GM18873 (cell line): ENCODE data around the gene EID2.

Experiments
- ATAC-seq: cut with Tn5 transposase; IDR thresholded peaks from one replicate; pipeline ENCODE4 v1.9.1; 2021; ENCODE audit warnings: mild to moderate bottlenecking, moderate library complexity, moderate number of reproducible peaks; ENCODE audit not compliant: unreplicated experiment, low FRiP score

EID2 gene

DNA sequence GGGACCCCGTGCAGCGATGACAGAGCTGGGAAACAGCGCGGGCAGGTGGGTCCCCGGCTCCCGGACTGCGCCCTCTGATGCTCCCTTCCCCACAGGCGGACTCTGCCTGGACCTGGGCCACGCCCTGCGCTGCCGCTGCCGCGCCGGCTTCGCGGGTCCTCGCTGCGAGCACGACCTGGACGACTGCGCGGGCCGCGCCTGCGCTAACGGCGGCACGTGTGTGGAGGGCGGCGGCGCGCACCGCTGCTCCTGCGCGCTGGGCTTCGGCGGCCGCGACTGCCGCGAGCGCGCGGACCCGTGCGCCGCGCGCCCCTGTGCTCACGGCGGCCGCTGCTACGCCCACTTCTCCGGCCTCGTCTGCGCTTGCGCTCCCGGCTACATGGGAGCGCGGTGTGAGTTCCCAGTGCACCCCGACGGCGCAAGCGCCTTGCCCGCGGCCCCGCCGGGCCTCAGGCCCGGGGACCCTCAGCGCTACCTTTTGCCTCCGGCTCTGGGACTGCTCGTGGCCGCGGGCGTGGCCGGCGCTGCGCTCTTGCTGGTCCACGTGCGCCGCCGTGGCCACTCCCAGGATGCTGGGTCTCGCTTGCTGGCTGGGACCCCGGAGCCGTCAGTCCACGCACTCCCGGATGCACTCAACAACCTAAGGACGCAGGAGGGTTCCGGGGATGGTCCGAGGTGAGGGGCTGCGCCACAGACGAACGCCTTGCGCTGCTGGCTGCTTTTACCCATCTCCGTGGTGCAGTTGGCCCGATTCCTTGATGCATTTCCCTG lies 32.8 kb downstream of the EID2 start:
- no peak for ATAC-seq

DNA sequence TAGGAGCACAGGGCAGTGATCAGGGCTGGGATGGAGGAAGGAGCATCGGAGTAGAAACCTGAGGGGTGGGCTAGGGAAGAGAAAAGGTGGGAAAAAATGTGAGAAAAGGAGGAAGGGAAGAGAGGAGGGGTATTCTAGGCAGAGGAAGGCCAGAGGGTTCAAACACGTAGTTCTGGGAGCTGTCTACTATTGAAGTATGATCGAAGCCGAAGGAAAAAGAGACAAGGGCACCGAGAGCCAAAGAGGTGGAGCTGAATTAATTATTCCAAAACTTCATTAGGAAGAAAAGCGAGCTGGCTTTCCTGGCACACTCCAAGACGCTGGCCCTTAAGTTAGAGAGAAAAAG lies 33.4 kb downstream of the EID2 start:
- ATAC-seq = no peak

GRCh38 chr19:39502640-39503417 lies 37.1 kb downstream of the EID2 start:
- no peak for ATAC-seq

DNA sequence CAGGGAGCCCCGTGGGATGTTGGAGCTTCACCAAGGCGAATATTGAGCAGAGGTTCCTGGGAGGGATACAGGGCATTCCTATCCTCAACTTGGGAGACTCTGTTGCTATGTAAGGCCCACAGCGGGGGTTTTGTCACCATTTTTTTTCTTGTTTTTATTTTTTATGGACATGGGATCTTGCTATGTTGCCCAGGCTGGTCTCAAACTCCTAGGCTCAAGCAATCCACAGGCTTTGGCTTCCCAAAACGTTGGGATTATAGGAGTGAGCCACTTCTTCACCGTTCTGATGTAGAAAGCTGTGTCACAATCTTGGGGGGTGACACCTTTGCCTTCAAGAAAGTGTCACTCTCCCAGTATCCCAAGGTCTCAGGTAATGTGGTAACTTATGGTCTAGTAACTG lies 38.6 kb downstream of the EID2 start:
- no peak for ATAC-seq

- no peak for ATAC-seq
Observed at GRCh38 chr19:39500543-39500942, 39.4 kb downstream of the EID2 start.

DNA sequence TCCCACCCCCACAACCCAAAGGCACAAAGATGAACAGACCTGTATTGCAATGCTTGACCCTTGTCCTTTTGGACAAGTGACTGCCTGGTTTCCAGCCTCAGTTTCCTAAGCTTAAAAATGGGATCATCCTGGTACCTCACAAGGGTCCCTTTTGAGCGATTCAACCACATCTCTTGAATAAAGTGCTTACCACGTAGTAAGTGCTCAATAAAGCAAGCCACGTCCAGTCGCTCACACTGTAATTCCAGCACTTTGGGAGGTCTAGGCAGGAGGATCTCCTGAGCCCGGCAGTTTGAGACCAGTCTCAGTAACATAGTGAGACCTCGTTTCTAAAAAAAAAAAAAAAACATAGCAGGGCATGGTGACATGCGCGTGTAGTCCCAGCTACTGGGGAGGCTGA lies 40.0 kb downstream of the EID2 start:
- no peak for ATAC-seq

GRCh38 chr19:39498798-39499642 lies 40.9 kb downstream of the EID2 start, which contains the start of gene DLL3:
Gene DLL3, plus strand, starts transcription at chr19:39498947. Its CDS starts 28 bp downstream, at chr19:39498975.
- no peak for ATAC-seq

GRCh38 chr19:39497996-39498797 lies 41.8 kb downstream of the EID2 start:
- no peak for ATAC-seq

DNA sequence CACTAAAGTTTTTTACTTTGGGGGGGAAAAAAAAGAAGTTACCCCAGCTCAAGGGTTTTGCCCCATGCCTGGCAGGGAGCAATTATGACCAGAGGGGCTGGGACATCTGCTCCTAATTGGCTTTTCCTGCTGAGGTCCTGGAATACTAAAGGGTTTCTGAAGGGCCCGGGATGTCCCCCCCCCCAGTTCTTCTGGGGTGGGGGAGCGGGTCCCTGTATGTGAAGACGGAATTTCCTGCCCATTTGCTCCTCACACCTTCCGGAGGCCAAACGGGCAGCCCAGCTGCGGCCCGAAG lies 42.3 kb downstream of the EID2 start:
- no peak for ATAC-seq

GRCh38 chr19:39496063-39496462 lies 43.9 kb downstream of the EID2 start:
- no peak for ATAC-seq

DNA sequence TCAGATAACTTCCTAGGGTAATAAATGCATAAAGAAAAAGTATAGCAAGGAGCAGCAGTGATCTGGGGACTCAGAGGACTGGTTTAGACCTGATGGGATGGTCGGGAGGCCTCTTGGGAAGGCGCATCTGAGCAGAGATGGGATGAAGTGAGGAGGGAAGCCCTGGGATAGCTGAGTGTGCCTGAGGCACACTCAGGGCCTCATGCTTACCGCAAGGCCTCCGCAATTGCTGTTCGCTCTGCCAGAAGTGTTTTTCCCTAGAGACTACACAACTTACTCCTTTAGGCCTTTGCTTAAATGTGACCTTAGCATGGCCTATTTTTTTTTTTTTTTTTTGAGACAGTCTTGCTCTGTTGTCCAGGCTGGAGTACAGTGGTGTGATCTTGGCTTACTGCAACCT lies 45.3 kb downstream of the EID2 start:
- ATAC-seq = no peak

DNA sequence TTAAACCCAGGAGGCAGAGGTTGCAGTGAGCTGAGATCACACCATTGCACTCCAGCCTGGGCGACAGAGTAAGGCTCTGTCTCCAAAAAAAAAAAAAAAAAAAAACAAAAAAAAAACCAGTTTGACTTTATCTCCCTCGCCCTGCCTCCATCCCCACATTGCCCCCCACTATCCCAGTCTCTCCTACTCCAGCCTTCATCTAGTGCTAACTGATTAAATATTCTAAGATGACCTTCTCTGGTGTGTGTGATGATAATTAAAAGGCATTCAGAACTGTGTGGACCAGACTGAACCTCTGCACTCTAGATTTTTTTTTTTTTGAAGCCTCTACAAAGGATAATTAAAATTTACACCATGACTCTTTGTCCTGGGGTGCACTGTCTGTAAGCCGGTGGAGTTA lies 47.2 kb downstream of the EID2 start:
- ATAC-seq = no peak

DNA sequence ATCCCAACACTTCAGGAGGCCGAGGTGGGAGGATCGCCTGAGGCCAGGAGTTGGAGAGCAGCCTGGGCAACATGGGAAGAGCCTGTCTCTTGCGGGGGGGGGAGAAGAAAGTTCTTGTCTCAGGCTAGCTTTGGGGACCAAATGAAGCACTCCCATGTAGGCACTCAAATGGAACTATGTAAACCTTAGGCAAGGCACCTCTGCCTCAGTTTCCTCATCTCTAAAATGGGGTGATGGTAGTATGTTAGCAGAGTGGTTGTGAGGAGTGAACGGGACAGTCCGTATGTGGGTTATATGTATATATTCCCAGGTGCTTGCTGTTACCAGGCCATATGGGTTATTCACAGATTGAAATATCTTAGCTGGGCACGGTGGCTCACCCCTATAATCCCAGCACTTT lies 47.7 kb downstream of the EID2 start:
- no peak for ATAC-seq

- no peak for ATAC-seq
Observed at GRCh38 chr19:39489756-39490155, 50.2 kb downstream of the EID2 start.
